Left ventricle myocardium inferior (tissue), 1 donor: Measurements from ENCODE around the gene PFDN1. TPM values are rescaled to one million over a fixed set of nuclear protein-coding genes. Genes with fewer than 3 reads are reported as not detected.

ENCODE experiments used
- DNase-seq: peaks from one replicate; pipeline ENCODE4 v3.0.0-alpha.2; 2020
- H3K27ac ChIP-seq: fragments of 200-600 bp; replicated peaks from 2 replicates; pipeline ENCODE4 v1.8.0; 2021
- H3K27me3 ChIP-seq: fragments of 200-600 bp; 2 replicates; pipeline ENCODE4 v1.8.0; 2021; ENCODE audit warnings: low read depth
- H3K36me3 ChIP-seq: fragments of 200-600 bp; 2 replicates; pipeline ENCODE4 v1.8.0; 2021
- H3K4me1 ChIP-seq: fragments of 200-600 bp; 2 replicates; pipeline ENCODE4 v1.8.0; 2021
- H3K4me3 ChIP-seq: fragments of 200-600 bp; 2 replicates; pipeline ENCODE4 v1.8.0; 2021; ENCODE audit warnings: mild to moderate bottlenecking, moderate library complexity
- H3K9me3 ChIP-seq: fragments of 200-600 bp; replicated peaks from 2 replicates; pipeline ENCODE4 v1.8.0; 2021
- intact Hi-C: fragments of 100-400 bp; cut with micrococcal nuclease; formaldehyde crosslinking; loops from one replicate; pipeline ENCODE4 v1.11.0; 2022
- total RNA-seq: library from RNA; stranded (reverse); fragmentation: NEBNext Ultra II Directional; extraction: Animal tissue kit (Norgen Biotek cat#: 25700); gene quantifications from one replicate; pipeline ENCODE4 v1.2.1, GENCODE V29; 2021
- TF ChIP-seq, protein P1 (sequence below): fragments of 200-600 bp; IDR thresholded peaks from 2 replicates; pipeline ENCODE4 v1.8.0; 2021; ENCODE audit warnings: antibody characterized with exemption, mild to moderate bottlenecking, borderline replicate concordance
- donor health status: DM: no; HTN: yes; CAD: no; lungs with severe emphysema.

PFDN1 gene
- total RNA-seq, 1 donor from 2014 or later, result 68.7 TPM

DNA sequence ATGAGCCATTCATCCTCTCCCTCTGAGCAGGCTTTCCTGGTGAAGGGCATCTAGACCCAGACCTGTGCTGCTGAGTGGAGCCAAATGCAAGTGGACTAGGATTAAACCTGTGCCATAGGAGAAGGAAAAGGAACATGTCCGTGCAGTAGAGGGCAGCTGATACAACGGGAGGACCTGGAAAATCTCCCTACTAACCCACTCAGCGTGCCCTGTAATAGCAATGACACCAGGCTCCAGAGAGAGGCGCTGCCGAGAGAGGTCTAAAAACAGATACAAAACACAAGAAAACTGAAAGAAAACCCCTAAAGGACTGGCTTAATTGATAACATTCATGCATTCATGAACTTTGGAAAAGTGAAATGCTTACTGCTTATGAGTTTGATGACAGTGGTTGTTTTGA is 60.8 kb downstream of the PFDN1 start:
- Histone ChIP-seq H3K36me3 (peaks cover 12% of the 10 kb centered on the region), H3K4me1 (peaks cover 88% of the 10 kb centered on the region), H3K27me3 (no peaks in the 10 kb centered on the region), H3K9me3 (no peaks in the 10 kb centered on the region), H3K27ac (peak overlapping the region; percentile 92), H3K4me3 (peak overlapping the region; percentile 12)
- intact Hi-C loops, result loop anchor here (5.0 kb wide), 1 partner anchor 110 kb away; no protein-coding TSS in a partner anchor
- TF ChIP-seq, protein P1, sequence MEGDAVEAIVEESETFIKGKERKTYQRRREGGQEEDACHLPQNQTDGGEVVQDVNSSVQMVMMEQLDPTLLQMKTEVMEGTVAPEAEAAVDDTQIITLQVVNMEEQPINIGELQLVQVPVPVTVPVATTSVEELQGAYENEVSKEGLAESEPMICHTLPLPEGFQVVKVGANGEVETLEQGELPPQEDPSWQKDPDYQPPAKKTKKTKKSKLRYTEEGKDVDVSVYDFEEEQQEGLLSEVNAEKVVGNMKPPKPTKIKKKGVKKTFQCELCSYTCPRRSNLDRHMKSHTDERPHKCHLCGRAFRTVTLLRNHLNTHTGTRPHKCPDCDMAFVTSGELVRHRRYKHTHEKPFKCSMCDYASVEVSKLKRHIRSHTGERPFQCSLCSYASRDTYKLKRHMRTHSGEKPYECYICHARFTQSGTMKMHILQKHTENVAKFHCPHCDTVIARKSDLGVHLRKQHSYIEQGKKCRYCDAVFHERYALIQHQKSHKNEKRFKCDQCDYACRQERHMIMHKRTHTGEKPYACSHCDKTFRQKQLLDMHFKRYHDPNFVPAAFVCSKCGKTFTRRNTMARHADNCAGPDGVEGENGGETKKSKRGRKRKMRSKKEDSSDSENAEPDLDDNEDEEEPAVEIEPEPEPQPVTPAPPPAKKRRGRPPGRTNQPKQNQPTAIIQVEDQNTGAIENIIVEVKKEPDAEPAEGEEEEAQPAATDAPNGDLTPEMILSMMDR, result peak; percentile 30
- no peak for DNase-seq

DNA sequence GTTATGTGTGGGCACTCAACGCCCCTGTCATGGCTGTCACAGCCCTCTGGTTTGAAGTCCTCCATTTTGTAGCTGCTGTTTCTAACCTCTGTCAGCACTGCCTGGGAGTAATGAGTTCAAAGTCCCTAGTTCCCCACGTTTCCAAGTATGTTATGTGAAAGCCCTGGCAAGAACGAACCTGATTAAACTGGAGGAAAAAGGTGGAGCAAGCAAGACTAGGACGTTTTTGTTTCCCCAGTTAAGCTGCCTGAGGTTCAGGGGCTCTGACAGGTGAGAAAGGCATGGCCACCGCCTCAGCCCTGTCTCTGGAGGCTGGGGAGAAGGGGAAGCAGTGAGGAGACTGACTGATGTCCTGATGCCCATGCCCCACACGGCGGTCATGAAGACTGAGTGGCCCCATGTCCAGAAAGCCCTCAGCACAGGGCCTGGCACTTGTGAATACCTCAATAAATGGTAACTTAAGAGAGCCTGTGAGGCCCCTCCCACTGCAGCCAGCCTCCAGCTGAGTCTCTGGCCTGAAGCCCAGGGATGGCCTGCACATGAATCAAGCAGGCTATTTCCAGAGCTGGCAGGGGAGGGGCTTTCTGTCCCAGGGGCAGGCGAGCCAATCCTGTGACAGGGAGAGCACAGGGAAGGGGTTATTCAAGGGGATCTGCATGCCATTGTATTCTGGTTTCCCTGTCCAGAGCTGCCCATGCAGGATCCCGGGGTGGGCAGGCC is 61.8 kb downstream of the PFDN1 start:
- Histone ChIP-seq H3K27me3 (no peaks in the 10 kb centered on the region), H3K27ac (peak overlapping the region; percentile 92), H3K36me3 (peaks cover 12% of the 10 kb centered on the region), H3K4me3 (peak overlapping the region; percentile 12), H3K9me3 (no peaks in the 10 kb centered on the region), H3K4me1 (peaks cover 85% of the 10 kb centered on the region)
- intact Hi-C loops, result loop anchor here (5.0 kb wide), 1 partner anchor 111 kb away; no protein-coding TSS in a partner anchor
- DNase-seq, result peak; percentile 92
- TF ChIP-seq, protein P1, result no peak

DNA sequence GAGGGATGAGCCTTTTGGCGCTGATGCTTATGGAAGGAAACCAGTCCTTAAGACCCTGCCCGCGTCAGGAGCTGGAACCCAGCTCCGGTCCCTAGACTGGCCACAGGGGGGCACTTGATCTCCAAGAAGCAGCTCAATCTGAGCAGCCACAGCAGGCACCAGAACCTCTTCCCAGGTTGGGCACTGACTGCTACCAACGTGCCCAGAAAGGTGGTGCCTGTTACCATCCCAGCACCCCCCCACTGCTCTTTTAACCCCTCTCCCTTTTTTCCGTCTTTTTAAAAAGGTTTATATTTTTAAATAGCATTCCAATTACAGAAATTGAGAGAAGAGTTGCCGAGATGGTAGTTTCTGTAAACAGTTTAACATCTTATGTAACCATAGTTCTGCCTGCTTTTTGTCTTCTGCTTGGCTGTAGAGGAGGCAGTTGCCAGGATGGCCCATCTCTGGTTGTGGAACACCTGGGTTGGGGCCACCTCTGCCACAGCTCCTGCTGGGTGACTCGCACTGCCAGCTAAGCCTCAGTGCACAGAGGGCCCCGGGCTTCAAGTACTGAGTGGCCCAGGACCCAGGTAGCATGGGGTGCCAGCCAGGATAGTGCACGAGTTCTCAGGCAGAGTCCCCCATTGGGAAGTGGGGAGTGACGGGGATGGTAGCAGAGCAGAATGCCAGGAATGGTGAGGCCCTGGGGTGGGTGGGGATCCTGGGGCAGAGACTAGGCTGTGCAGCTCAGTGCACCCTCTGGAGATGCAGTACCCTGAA is 62.8 kb downstream of the PFDN1 start:
- Histone ChIP-seq H3K27ac (peak overlapping the region; percentile 92), H3K27me3 (no peaks in the 10 kb centered on the region), H3K36me3 (peaks cover 7% of the 10 kb centered on the region), H3K4me1 (peaks cover 75% of the 10 kb centered on the region), H3K4me3 (no peak overlapping the region), H3K9me3 (no peaks in the 10 kb centered on the region)
- intact Hi-C loops, result loop anchor here (5.0 to 10.0 kb wide), 2 partner anchors 65 to 112 kb away; partner anchors contain the start of gene CYSTM1
- TF ChIP-seq, protein P1, result peak; percentile 79
- peak; percentile 61 for DNase-seq

DNA sequence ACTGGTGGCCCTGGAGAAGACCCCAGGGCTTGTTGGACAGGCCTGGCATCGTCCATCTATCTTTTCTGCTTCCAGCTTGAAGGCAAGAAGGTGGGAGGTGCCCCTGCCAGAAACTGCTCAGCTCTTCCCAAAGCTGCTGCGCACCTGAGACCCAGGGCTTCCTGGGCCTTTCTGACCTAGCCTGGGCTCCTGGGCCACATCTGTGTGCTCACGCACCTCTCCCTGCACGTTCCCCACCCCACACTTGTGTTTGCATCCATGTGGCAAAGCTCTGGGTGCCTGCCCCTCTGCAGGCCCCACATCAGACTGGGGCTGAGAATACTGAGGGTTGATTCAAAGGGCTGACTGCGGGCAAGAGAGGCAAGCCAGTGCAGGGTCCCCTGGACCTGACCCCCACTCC is 63.4 kb downstream of the PFDN1 start:
- H3K9me3 ChIP-seq, result no peaks in the 10 kb centered on the region
- H3K27me3 ChIP-seq, result no peaks in the 10 kb centered on the region
- no peak for DNase-seq
- peaks cover 68% of the 10 kb centered on the region for H3K4me1 ChIP-seq
- H3K27ac ChIP-seq, result no peak overlapping the region
- H3K4me3 ChIP-seq, result no peak overlapping the region
- peaks cover 3% of the 10 kb centered on the region for H3K36me3 ChIP-seq
- intact Hi-C loops, result loop anchor here (10.0 kb wide), 1 partner anchor 65 kb away; the partner anchor contains the start of gene CYSTM1
- TF ChIP-seq, protein P1, result no peak

DNA sequence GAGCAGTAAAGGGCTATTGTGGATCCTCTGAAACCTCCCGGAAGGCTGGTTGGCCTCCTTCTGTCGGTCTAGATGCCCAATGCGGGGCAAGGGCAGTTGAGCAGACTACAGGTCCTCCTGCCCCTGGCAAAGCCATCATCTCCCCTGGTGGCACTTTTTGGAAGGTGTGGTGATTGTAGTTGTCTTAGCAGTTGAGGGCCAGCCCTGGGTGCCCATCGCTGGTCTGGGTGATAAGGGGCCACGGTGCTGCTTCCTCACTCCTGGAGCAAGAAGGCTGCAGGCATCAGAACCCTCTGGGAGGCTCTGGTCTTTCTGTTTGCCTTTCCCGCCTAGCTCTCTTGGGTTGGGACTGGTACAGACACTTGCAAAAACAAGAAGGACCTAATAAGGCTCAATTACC is 64.1 kb downstream of the PFDN1 start:
- H3K4me3 ChIP-seq, result no peak overlapping the region
- H3K27ac ChIP-seq, result no peak overlapping the region
- H3K36me3 ChIP-seq, result peaks cover 1% of the 10 kb centered on the region
- TF ChIP-seq, protein P1, result no peak
- no peaks in the 10 kb centered on the region for H3K9me3 ChIP-seq
- H3K27me3 ChIP-seq, result no peaks in the 10 kb centered on the region
- peaks cover 64% of the 10 kb centered on the region for H3K4me1 ChIP-seq
- intact Hi-C loops, result loop anchor here (10.0 kb wide), 1 partner anchor 64 kb away; the partner anchor contains the start of gene CYSTM1
- DNase-seq, result no peak
